ENCODE data around the gene EIF3L. TPM values are rescaled to one million over a fixed set of nuclear protein-coding genes. Genes with fewer than 3 reads are reported as not detected.
A peak's percentile ranks its signal among the peaks of the same experiment; 100 is the strongest.

Gene EIF3L
- total and polyA plus RNA-seq, 9 of the 15 experiments (the other 6 are each of a cell fraction or from before 2014, with no cell fraction given), result 257 to 699 (median 368) TPM

DNA sequence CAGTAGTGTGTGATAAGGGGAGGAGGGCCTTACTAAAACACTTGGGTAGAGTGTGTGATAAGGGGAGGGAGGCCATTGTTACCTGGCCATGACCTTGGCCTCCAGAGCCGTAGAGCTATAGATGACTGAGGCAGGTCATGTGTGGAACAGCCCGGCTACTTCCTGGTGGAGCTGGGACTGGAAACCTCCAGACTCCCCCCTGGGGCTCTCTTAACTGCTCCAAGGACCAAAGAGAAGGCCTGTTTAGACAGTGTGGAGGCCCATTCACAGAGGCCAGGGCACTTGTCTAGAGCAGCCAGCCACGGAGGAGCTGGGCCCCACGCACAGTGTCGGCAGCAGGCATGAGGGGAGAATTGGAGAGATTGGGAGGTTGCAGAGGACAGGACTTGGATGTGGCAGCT is 44.4 kb downstream of the EIF3L start:
- no peak overlapping the region; the same call in 1 of the 2 replicates for H3K4me2 ChIP-seq (ENCODE audit: insufficient read depth, low read length)
- ATAC-seq (peak; percentile 46), DNase-seq (ENCODE audit: extremely low read depth in 1 of 4, low spot score in 3 of 4) (peak in 1 of 4 experiments; percentile 31), FAIRE-seq (no peak)
- WGBS (ENCODE audit: insufficient coverage, low coverage, missing lambda C conversion rate), result 25% methylated on average over 2 of the region's 5 CpGs
- no peaks in the 10 kb centered on the region for H3K9me3 ChIP-seq (replicated peaks; ENCODE audit: control insufficient read depth, insufficient read depth, low read depth, low read length)
- ChIA-PET CTCF (ENCODE audit: low intra/inter-chr PET ratio) (no interaction called here), POLR2A (interaction anchor here (0.6 to 2.5 kb wide), 7 partner anchors 9 to 53 kb away, joined by 3 to 9 read pairs (median 3); no protein-coding TSS in a partner anchor)
- H3K27me3 ChIP-seq (ENCODE audit: control insufficient read depth in 2 of 2, insufficient read depth in 2 of 2, low read length in 2 of 2), result no peaks in the 10 kb centered on the region
- H3K36me3 ChIP-seq (ENCODE audit: control insufficient read depth, insufficient read depth, low read length), result peaks cover 24% of the 10 kb centered on the region; the same call in 2 of the 3 replicates
- intact Hi-C loops (cut with micrococcal nuclease) (no loop called here), in situ Hi-C loops (cut with MboI) (no loop called here)
- 0 out of 3 replicates have a peak overlapping the region, but pooled peaks have one; percentile 10 for H3K27ac ChIP-seq (ENCODE audit: extremely low read depth, low read depth, low read length)
- no TSS peak for BruUV-seq (replicated peaks)
- H3K9ac ChIP-seq (ENCODE audit: insufficient read depth in 1 of 2, low read depth in 2 of 2, low read length in 2 of 2), result peak overlapping the region in 1 of 2 experiments; percentile 73; a peak in 2 of 4 replicates
- no peaks in the 10 kb centered on the region for H4K20me1 ChIP-seq (replicated peaks; ENCODE audit: control insufficient read depth, insufficient read depth, low read length)
- peaks cover 16 to 26% of the 10 kb centered on the region in 2 experiments for H3K4me1 ChIP-seq (replicated peaks in 1 of 2; ENCODE audit: control insufficient read depth in 2 of 2, insufficient read depth in 2 of 2, low read length in 2 of 2)
- no peaks in the 10 kb centered on the region for H3K9me1 ChIP-seq (ENCODE audit: control insufficient read depth, insufficient read depth, low read length)
- no peak overlapping the region for H3K4me3 ChIP-seq
- H2AFZ ChIP-seq (ENCODE audit: low read depth, low read length), result no peak overlapping the region
- H3K79me2 ChIP-seq (ENCODE audit: control insufficient read depth, insufficient read depth, low read length), result no peaks in the 10 kb centered on the region
- TF ChIP-seq STAG1 (CRISPR knock-in tag; IDR thresholded peaks at IDR 0.05; ENCODE audit: borderline replicate concordance) (no peak), NEUROD1 (IDR thresholded peaks at IDR 0.05; ENCODE audit: borderline replicate concordance, low read depth, low read length, partially characterized antibody) (no peak), MCM5 (IDR thresholded peaks at IDR 0.05; ENCODE audit: low read depth) (no peak), CREB5 (CRISPR knock-in tag; IDR thresholded peaks at IDR 0.05) (no peak), POLR2A (conservative IDR thresholded peaks at IDR 0.05) (0 out of 2 replicates have a peak, but pooled peaks have one; percentile 10), RAD51 (IDR thresholded peaks at IDR 0.05; ENCODE audit: borderline replicate concordance, low read depth) (no peak), YY1 (IDR thresholded peaks at IDR 0.05; ENCODE audit: borderline replicate concordance in 1 of 3, control insufficient read depth in 1 of 3, extremely low read depth in 1 of 3, insufficient read depth in 3 of 3, insufficient read length in 1 of 3, insufficient replicate concordance in 2 of 3, low read depth in 1 of 3, low read length in 2 of 3) (peak in 1 of 3 experiments; percentile 45), NR2C1 (IDR thresholded peaks at IDR 0.05) (no peak), NR2C1 (tag; IDR thresholded peaks at IDR 0.05) (no peak), MEIS2 (IDR thresholded peaks at IDR 0.05; ENCODE audit: partially characterized antibody) (no peak)
- TF ChIP-seq, protein P1, sequence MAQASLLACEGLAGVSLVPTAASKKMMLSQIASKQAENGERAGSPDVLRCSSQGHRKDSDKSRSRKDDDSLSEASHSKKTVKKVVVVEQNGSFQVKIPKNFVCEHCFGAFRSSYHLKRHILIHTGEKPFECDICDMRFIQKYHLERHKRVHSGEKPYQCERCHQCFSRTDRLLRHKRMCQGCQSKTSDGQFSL (CRISPR knock-in tag; IDR thresholded peaks at IDR 0.05), result no peak
- TF ChIP-seq, protein P1 (tag; IDR thresholded peaks at IDR 0.05), result no peak
- TF ChIP-seq, protein P2, sequence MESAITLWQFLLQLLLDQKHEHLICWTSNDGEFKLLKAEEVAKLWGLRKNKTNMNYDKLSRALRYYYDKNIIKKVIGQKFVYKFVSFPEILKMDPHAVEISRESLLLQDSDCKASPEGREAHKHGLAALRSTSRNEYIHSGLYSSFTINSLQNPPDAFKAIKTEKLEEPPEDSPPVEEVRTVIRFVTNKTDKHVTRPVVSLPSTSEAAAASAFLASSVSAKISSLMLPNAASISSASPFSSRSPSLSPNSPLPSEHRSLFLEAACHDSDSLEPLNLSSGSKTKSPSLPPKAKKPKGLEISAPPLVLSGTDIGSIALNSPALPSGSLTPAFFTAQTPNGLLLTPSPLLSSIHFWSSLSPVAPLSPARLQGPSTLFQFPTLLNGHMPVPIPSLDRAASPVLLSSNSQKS (CRISPR knock-in tag; IDR thresholded peaks at IDR 0.05), result no peak
- TF ChIP-seq, protein P3, sequence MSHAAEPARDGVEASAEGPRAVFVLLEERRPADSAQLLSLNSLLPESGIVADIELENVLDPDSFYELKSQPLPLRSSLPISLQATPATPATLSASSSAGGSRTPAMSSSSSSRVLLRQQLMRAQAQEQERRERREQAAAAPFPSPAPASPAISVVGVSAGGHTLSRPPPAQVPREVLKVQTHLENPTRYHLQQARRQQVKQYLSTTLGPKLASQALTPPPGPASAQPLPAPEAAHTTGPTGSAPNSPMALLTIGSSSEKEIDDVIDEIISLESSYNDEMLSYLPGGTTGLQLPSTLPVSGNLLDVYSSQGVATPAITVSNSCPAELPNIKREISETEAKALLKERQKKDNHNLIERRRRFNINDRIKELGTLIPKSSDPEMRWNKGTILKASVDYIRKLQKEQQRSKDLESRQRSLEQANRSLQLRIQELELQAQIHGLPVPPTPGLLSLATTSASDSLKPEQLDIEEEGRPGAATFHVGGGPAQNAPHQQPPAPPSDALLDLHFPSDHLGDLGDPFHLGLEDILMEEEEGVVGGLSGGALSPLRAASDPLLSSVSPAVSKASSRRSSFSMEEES (CRISPR knock-in tag; IDR thresholded peaks at IDR 0.05), result no peak

All from K562 (cell line).